C4-2B (cell line): ENCODE results near the gene MIOX.
A peak's percentile ranks its signal among the peaks of the same experiment; 100 is the strongest.

ENCODE experiments used
- ZFX ChIP-seq: fragments of 450-650 bp; IDR thresholded peaks from 2 replicates; pipeline ENCODE4 v1.6.1; 2017
- TF ChIP-seq, protein P1 (sequence below): fragments of 450-650 bp; conservative IDR thresholded peaks from 2 replicates; pipeline ENCODE4 v1.5.1; 2017; ENCODE audit warnings: mild to moderate bottlenecking

DNA sequence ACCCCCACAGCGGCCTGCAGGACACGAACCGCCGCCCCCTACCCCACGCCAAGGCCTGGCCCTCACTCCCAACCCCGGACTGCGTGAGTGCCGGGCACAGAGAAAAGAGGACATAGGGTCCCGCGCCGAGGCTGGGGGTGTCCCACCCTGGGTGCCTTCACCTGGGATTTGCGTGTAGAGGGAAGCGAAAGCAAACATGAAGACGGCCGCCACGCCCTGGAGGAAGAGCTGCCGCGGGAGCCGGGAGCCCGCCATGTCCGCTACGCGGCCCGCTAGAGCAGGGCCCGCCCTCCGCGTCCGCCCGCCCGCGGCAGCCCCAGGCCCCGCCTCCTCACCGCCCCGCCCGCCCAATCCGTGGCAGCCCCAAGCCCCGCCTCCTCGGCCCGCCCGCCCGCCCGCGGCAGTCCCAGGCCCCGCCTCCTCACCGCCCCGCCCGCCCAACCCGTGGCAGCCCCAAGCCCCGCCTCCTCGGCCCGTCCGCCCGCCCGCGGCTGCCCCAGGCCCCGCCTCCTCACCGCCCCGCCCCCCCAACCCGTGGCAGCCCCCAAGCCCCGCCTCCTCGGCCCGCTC, 20.8 kb downstream of the MIOX start, which contains the start of gene LMF2:
- TF ChIP-seq, protein P1, sequence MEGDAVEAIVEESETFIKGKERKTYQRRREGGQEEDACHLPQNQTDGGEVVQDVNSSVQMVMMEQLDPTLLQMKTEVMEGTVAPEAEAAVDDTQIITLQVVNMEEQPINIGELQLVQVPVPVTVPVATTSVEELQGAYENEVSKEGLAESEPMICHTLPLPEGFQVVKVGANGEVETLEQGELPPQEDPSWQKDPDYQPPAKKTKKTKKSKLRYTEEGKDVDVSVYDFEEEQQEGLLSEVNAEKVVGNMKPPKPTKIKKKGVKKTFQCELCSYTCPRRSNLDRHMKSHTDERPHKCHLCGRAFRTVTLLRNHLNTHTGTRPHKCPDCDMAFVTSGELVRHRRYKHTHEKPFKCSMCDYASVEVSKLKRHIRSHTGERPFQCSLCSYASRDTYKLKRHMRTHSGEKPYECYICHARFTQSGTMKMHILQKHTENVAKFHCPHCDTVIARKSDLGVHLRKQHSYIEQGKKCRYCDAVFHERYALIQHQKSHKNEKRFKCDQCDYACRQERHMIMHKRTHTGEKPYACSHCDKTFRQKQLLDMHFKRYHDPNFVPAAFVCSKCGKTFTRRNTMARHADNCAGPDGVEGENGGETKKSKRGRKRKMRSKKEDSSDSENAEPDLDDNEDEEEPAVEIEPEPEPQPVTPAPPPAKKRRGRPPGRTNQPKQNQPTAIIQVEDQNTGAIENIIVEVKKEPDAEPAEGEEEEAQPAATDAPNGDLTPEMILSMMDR, result no peak
- peak; percentile 82; the same call in 1 of the 2 replicates for TF ChIP-seq ZFX
